ENCODE data around the gene KRTAP4-2. TPM values are rescaled to one million over a fixed set of nuclear protein-coding genes. Genes with fewer than 3 reads are reported as not detected.
"Not testable (repeated sequence)": the region's sequence is repeated elsewhere in the genome, so short reads cannot be mapped to it uniquely, and the experiment has no call there.

The KRTAP4-2 gene
- total RNA-seq, 1 donor from 2014 or later: not detected

DNA sequence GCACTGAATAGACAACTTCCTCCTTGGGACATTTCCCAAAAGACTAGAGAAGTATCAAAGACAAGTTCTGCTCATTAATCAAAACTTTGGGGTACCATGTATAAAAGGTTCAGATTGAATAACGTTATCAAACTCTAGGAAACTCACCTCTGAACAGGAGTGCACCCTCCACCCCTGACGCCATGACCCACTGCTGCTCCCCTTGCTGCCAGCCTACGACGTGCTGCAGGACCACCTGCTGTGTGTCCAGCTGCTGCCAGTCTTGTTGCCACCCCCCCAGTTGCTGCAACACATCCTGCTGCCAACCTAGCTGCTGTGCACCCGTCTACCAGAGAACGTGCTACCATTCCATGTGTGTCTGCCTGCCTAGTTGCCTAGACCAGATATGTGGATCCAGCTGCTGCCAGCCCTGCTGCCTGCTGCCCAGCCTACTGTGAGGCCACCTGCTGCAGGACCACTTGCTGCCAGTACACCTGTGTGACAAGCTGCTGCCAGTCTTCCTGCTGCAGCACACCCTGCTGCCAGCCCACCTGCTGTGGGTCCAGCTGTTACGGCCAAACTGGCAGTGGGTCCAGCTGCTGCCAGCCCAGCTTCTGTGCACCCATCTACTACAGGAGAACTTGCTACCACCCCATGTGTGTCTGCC, 34.6 kb upstream of the KRTAP4-2 start:
- H3K36me3 Mint-ChIP-seq (ENCODE audit: low read depth): peaks cover 6% of the 10 kb centered on the region
- no peak overlapping the region for H3K4me3 Mint-ChIP-seq (ENCODE audit: unreplicated experiment)
- no peak overlapping the region for H3K27ac Mint-ChIP-seq (ENCODE audit: unreplicated experiment)
- peak; percentile 47 for DNase-seq (ENCODE audit: low spot score)
- peaks cover 36% of the 10 kb centered on the region for H3K27me3 Mint-ChIP-seq (ENCODE audit: low read depth)
- H3K4me1 Mint-ChIP-seq (ENCODE audit: low read depth): no peaks in the 10 kb centered on the region
- TF ChIP-seq, protein P1, sequence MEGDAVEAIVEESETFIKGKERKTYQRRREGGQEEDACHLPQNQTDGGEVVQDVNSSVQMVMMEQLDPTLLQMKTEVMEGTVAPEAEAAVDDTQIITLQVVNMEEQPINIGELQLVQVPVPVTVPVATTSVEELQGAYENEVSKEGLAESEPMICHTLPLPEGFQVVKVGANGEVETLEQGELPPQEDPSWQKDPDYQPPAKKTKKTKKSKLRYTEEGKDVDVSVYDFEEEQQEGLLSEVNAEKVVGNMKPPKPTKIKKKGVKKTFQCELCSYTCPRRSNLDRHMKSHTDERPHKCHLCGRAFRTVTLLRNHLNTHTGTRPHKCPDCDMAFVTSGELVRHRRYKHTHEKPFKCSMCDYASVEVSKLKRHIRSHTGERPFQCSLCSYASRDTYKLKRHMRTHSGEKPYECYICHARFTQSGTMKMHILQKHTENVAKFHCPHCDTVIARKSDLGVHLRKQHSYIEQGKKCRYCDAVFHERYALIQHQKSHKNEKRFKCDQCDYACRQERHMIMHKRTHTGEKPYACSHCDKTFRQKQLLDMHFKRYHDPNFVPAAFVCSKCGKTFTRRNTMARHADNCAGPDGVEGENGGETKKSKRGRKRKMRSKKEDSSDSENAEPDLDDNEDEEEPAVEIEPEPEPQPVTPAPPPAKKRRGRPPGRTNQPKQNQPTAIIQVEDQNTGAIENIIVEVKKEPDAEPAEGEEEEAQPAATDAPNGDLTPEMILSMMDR (IDR thresholded peaks at IDR 0.05): no peak
- peaks cover 10% of the 10 kb centered on the region for H3K9me3 Mint-ChIP-seq (ENCODE audit: low read depth)

DNA sequence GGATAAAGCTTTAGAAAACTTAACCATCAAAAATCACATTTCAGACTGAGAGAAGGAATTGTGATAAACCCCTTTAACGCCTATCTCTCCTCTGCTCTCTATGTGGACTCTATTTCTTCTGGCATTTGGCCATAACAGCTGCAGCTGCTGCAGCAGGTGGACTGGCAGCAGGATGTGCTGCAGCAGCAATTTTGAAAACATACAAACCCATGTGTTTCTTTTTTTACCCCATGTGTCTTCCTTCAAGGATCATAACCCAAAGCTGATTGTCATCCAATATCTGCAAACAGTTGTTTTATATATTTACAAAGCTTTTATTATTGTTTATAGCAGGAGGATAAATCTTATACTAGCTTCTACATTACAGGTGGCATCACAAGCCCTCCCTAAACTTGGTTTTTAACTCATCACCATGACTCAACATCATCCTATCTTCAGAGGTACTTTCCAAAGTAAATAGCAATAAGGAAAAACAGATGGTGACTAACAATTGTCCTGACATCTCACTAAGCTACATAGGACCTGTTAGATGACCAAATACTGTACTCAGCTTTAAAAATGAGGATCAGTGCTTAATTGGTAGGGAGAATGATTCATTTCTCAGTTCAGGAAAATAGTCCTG, 33.9 kb upstream of the KRTAP4-2 start:
- Mint-ChIP-seq H3K36me3 (ENCODE audit: low read depth) (peaks cover 6% of the 10 kb centered on the region), H3K9me3 (ENCODE audit: low read depth) (peaks cover 10% of the 10 kb centered on the region), H3K4me3 (ENCODE audit: unreplicated experiment) (no peak overlapping the region), H3K4me1 (ENCODE audit: low read depth) (no peaks in the 10 kb centered on the region), H3K27me3 (ENCODE audit: low read depth) (peaks cover 35% of the 10 kb centered on the region), H3K27ac (ENCODE audit: unreplicated experiment) (no peak overlapping the region)
- TF ChIP-seq, protein P1 (IDR thresholded peaks at IDR 0.05): no peak
- no peak for DNase-seq (ENCODE audit: low spot score)

DNA sequence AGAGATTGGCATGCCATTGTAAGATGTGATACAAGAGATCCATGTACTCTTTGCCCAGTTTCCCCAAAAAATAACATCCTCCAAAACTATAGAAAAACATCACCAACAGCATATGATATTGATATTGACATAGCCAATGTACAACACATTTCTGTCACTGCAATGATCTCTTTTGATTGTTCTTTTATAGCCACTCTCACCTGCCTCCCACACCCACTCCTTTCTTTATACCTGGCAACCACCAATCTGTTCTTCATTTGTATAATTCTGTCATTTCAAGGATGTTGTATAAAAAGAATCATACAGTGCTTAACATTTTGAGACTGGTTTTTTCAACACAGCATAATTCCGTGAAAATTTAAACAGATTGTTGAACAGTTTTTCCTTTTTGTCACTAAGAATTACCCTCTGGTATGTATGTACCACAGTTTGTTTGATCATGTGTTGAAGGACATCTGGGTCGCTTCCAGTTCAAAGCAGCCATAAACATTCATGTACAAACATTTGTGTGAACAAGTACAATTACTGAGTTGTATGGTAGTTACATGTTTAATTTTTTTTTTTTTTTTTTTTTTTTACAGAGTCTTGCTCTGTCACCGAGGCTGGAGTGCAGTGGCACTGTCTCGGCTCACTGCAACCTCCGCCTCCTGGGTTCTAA, 21.5 kb upstream of the KRTAP4-2 start:
- Mint-ChIP-seq H3K27me3 (ENCODE audit: low read depth) (no peaks in the 10 kb centered on the region), H3K9me3 (ENCODE audit: low read depth) (peaks cover 6% of the 10 kb centered on the region), H3K4me3 (ENCODE audit: unreplicated experiment) (no peak overlapping the region), H3K4me1 (ENCODE audit: low read depth) (peaks cover 3% of the 10 kb centered on the region), H3K36me3 (ENCODE audit: low read depth) (no peaks in the 10 kb centered on the region), H3K27ac (ENCODE audit: unreplicated experiment) (no peak overlapping the region)
- DNase-seq (ENCODE audit: low spot score): no peak
- TF ChIP-seq, protein P1 (IDR thresholded peaks at IDR 0.05): no peak

DNA sequence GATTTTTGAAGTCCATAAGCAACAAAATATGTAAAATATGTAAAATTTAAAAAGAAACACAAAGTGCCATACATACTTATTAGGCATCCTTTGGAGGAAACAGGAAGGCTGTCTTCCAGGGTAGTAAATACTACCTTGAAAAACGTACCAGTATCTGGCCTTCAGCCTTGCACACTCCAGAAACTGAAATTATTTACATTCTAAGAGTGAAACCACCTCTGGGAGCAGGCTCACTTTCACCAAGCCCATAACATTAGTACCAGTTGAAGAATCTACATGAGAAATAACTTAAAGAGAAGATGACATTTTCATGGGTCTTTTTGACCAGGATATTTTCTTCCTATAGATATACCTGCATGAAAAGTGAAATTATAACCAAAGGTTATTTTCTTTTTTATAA, 18.0 kb upstream of the KRTAP4-2 start:
- Mint-ChIP-seq H3K9me3 (ENCODE audit: low read depth) (peaks cover 6% of the 10 kb centered on the region), H3K36me3 (ENCODE audit: low read depth) (no peaks in the 10 kb centered on the region), H3K4me1 (ENCODE audit: low read depth) (peaks cover 3% of the 10 kb centered on the region), H3K27ac (ENCODE audit: unreplicated experiment) (no peak overlapping the region), H3K27me3 (ENCODE audit: low read depth) (no peaks in the 10 kb centered on the region), H3K4me3 (ENCODE audit: unreplicated experiment) (no peak overlapping the region)
- TF ChIP-seq, protein P1 (IDR thresholded peaks at IDR 0.05): no peak
- no peak for DNase-seq (ENCODE audit: low spot score)

DNA sequence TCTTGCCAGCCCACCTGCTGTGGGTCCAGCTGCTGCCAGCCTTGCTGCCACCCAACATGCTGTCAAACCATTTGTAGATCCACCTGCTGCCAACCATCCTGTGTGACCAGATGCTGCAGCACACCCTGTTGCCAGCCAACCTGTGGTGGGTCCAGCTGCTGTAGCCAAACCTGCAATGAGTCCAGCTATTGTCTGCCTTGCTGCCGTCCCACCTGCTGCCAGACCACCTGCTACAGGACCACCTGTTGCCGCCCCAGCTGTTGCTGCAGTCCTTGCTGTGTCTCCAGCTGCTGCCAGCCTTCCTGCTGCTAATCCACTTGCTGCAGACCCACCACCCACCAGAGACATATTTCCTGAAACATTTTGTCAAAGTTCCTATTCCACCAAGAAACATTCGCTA, 12.3 kb upstream of the KRTAP4-2 start:
- Mint-ChIP-seq H3K27ac (ENCODE audit: unreplicated experiment) (no peak overlapping the region), H3K9me3 (ENCODE audit: low read depth) (no peaks in the 10 kb centered on the region), H3K4me1 (ENCODE audit: low read depth) (no peaks in the 10 kb centered on the region), H3K4me3 (ENCODE audit: unreplicated experiment) (no peak overlapping the region), H3K36me3 (ENCODE audit: low read depth) (no peaks in the 10 kb centered on the region), H3K27me3 (ENCODE audit: low read depth) (peaks cover 16% of the 10 kb centered on the region)
- TF ChIP-seq, protein P1 (IDR thresholded peaks at IDR 0.05): no peak
- no peak for DNase-seq (ENCODE audit: low spot score)

DNA sequence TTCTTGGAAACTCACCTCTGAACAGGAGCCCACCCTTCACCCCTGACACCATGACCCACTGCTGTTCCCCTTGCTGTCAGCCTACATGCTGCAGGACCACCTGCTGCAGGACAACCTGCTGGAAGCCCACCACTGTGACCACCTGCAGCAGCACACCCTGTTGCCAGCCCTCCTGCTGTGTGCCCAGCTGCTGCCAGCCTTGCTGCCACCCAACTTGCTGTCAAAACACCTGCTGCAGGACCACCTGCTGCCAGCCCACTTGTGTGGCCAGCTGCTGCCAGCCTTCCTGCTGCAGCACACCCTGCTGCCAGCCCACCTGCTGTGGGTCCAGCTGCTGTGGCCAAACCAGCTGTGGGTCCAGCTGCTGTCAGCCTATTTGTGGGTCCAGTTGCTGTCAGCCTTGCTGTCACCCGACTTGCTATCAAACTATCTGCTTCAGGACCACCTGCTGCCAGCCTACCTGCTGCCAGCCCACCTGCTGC, 11.9 kb upstream of the KRTAP4-2 start, which contains the start of gene KRTAP9-1:
KRTAP9-1 (plus strand) TSS at position 51 of the 482 bp plus-strand sequence; CDS start at position 51, 0 bp downstream.
- not testable (repeated sequence) for H3K36me3 Mint-ChIP-seq (ENCODE audit: low read depth); H3K27ac Mint-ChIP-seq (ENCODE audit: unreplicated experiment); H3K4me3 Mint-ChIP-seq (ENCODE audit: unreplicated experiment); H3K9me3 Mint-ChIP-seq (ENCODE audit: low read depth); H3K4me1 Mint-ChIP-seq (ENCODE audit: low read depth); DNase-seq (ENCODE audit: low spot score)
- peaks cover 19% of the 10 kb centered on the region for H3K27me3 Mint-ChIP-seq (ENCODE audit: low read depth)
